ENCODE data around the gene FAM131A.

The FAM131A gene

DNA sequence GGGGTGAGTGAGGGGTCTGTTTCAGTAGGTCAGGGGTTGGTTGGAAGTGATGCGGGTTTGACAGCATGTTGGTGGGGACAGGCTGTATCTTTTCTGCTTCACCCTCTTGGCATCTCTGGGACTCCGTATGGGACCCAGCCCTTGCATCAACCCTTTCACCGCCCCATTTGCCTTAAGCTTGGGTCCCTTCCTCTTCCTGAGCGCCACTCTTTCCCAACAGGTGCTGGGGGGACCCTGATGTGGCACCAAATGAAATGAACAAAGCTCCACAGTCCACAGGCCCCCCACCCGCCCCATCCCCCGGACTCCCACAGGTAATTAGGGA, 21.9 kb upstream of the FAM131A start:
- ChIA-PET POLR2A (interaction anchor here (1.0 to 1.3 kb wide), 4 partner anchors 9 to 20 kb away, joined by 3 to 6 read pairs (median 4); no protein-coding TSS in a partner anchor), CTCF (interaction anchor here (0.7 to 1.5 kb wide), 4 partner anchors 11 to 88 kb away, joined by 3 to 5 read pairs (median 3); partner anchors contain the start of gene EEF1AKMT4)
- DNase-seq (ENCODE audit: extremely low spot score): peak; percentile 31
- TF ChIP-seq, protein P1, sequence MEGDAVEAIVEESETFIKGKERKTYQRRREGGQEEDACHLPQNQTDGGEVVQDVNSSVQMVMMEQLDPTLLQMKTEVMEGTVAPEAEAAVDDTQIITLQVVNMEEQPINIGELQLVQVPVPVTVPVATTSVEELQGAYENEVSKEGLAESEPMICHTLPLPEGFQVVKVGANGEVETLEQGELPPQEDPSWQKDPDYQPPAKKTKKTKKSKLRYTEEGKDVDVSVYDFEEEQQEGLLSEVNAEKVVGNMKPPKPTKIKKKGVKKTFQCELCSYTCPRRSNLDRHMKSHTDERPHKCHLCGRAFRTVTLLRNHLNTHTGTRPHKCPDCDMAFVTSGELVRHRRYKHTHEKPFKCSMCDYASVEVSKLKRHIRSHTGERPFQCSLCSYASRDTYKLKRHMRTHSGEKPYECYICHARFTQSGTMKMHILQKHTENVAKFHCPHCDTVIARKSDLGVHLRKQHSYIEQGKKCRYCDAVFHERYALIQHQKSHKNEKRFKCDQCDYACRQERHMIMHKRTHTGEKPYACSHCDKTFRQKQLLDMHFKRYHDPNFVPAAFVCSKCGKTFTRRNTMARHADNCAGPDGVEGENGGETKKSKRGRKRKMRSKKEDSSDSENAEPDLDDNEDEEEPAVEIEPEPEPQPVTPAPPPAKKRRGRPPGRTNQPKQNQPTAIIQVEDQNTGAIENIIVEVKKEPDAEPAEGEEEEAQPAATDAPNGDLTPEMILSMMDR (IDR thresholded peaks at IDR 0.05; ENCODE audit: control extremely low read depth, extremely low read depth, low read depth, missing control alignments): no peak

DNA sequence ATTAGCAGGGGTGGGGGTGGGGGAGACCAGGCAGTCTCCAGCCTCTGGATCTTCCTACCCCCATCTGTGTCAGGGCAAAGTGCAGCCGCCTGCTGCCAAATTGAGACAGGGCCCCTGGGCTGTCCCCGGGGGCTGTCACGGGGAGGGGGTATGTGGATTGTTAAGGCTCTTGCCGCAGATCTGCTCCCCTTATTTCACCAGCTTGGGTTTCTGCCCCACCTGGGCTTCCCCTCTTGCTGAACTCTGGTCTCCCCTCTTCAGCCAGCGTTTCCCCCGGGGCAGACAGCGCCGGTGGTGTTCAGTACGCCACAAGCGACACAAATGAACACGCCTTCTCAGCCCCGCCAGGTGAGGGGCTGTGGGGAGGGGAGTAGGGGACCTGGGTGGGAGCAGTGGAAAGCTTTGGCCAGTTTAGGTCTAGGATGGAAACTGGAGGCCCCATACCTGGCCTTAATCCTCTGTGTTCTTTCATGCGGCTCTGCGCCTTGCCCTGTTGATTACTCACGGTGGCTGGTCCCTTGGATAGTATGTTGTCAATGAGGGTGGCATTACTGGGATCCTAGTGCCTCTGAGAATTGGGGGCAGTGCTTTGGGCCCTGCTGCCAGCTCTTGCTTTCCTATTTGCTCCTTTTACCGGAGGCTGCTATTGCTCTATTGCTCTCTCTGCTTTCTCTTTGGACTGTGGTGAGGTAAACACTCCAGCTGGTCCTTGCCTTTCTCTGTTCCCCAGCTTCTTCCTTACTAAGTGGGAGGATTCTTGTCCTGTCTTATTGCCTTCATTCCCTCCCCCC, 21.3 kb upstream of the FAM131A start:
- CTCF ChIA-PET: interaction anchor here (0.7 to 1.5 kb wide), 5 partner anchors 11 to 89 kb away, joined by 3 to 5 read pairs (median 3); partner anchors contain the start of gene EEF1AKMT4
- TF ChIP-seq, protein P1 (IDR thresholded peaks at IDR 0.05; ENCODE audit: control extremely low read depth, extremely low read depth, low read depth, missing control alignments): no peak
- POLR2A ChIA-PET: interaction anchor here (1.0 to 1.3 kb wide), 4 partner anchors 8 to 19 kb away, joined by 3 to 6 read pairs (median 4); no protein-coding TSS in a partner anchor
- peak; percentile 19 for DNase-seq (ENCODE audit: extremely low spot score)

DNA sequence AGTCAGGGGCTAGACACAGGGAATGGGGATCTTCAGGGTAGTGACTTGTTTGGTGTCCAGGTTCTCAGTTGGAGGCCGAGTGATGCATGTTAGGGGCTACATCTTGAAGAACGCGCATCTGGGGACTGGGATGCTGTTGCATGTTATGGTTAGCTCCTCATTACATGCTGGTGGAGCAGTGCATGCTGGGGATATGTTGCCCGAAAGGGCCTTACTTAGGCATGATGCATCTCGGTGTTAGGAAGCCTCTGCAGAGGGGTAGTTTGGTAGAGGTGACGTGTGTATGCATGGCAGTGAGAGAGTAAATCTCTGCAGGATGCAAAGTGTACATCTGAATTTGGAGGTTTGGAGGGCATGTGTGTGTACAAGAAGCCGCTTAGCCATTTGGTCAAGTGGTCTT, 20.6 kb upstream of the FAM131A start:
- TF ChIP-seq, protein P1 (IDR thresholded peaks at IDR 0.05; ENCODE audit: control extremely low read depth, extremely low read depth, low read depth, missing control alignments): no peak
- ChIA-PET POLR2A (interaction anchor here (1.3 kb wide), 1 partner anchor 11 kb away, joined by 5 read pairs; no protein-coding TSS in a partner anchor), CTCF (interaction anchor here (1.3 kb wide), 1 partner anchor 14 kb away, joined by 3 read pairs; no protein-coding TSS in a partner anchor)
- no peak for DNase-seq (ENCODE audit: extremely low spot score)

DNA sequence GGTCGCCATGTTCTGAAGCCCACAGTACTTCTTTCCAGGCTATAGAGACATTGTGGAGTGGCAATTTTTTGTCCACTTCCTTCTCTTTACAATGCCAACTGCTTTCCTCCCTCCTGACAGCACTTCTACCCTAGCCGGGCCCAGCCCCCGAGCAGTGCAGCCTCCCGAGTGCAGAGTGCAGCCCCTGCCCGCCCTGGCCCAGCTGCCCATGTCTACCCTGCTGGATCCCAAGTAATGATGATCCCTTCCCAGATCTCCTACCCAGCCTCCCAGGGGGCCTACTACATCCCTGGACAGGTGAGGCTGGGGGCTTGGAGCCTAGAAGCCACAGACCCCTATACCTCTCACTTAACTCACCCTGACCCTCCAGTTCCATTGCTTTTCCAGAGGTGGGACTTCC, 20.2 kb upstream of the FAM131A start:
- TF ChIP-seq, protein P1 (IDR thresholded peaks at IDR 0.05; ENCODE audit: control extremely low read depth, extremely low read depth, low read depth, missing control alignments): no peak
- CTCF ChIA-PET: interaction anchor here (1.3 kb wide), 1 partner anchor 15 kb away, joined by 3 read pairs; no protein-coding TSS in a partner anchor
- no peak for DNase-seq (ENCODE audit: extremely low spot score)
- POLR2A ChIA-PET: no interaction called here

DNA sequence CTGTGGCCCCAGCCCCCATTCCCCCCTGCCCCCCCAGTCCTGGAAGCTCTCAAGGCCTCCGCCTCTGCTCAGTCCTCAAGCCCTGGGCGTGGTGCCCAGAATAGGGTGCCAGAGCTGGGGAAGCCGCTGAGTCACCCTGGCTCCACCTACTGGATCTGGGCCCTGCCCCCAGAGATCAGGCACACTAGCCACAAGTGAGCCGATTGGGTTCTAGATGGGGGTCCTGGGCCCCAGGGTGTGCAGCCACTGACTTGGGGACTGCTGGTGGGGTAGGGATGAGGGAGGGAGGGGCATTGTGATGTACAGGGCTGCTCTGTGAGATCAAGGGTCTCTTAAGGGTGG, 17.3 kb upstream of the FAM131A start:
- CTCF ChIA-PET: interaction anchor here (0.8 to 1.2 kb wide), 3 partner anchors 9 to 26 kb away, joined by 3 to 7 read pairs (median 3); no protein-coding TSS in a partner anchor
- peak; percentile 20 for DNase-seq (ENCODE audit: extremely low spot score)

DNA sequence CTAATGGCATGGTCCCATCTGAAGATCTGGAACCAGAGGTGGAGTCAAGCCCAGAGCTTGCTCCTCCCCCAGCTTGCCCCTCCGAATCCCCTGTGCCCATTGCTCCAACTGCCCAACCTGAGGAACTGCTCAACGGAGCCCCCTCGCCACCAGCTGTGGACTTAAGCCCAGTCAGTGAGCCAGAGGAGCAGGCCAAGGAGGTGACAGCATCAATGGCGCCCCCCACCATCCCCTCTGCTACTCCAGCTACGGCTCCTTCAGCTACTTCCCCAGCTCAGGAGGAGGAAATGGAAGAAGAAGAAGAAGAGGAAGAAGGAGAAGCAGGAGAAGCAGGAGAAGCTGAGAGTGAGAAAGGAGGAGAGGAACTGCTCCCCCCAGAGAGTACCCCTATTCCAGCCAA, 15.7 kb upstream of the FAM131A start:
- POLR2A ChIA-PET: interaction anchor here (0.7 kb wide), 1 partner anchor 21 kb away, joined by 3 read pairs; no protein-coding TSS in a partner anchor
- CTCF ChIA-PET: interaction anchor here (0.9 kb wide), 1 partner anchor 72 kb away, joined by 3 read pairs; the partner anchor contains the start of gene EEF1AKMT4
- no peak for DNase-seq (ENCODE audit: extremely low spot score)

More for the DNA sequence above, 17.3 kb upstream of the FAM131A start:
- POLR2A ChIA-PET: interaction anchor here (0.6 kb wide), 1 partner anchor 21 kb away, joined by 3 read pairs; no protein-coding TSS in a partner anchor
- TF ChIP-seq, protein P1 (IDR thresholded peaks at IDR 0.05; ENCODE audit: control extremely low read depth, extremely low read depth, low read depth, missing control alignments): no peak

More for the DNA sequence above, 15.7 kb upstream of the FAM131A start:
- TF ChIP-seq, protein P1 (IDR thresholded peaks at IDR 0.05; ENCODE audit: control extremely low read depth, extremely low read depth, low read depth, missing control alignments): no peak

Measured in GM10248 (cell line).